CD4-positive, alpha-beta T cell treated with Interleukin-21 for 1 hour (primary cell): ENCODE results near the gene TRIM50.
"Not testable (repeated sequence)": the region's sequence is repeated elsewhere in the genome, so short reads cannot be mapped to it uniquely, and the experiment has no call there.

Experiments used
- DNase-seq: peaks from one replicate; pipeline ENCODE4 v3.0.0-alpha.2; 2020

TRIM50 gene

GRCh38 chr7:73327922-73328321 is at the start of gene TRIM50, which contains the start of gene FKBP6:
TSS of gene TRIM50 (minus strand) at chr7:73328082. CDS start at chr7:73324787, 3,295 bp downstream.
TSS of gene FKBP6 (plus strand) at chr7:73328161. CDS start at chr7:73328429, 268 bp downstream.
- DNase-seq = not testable (repeated sequence)

DNA sequence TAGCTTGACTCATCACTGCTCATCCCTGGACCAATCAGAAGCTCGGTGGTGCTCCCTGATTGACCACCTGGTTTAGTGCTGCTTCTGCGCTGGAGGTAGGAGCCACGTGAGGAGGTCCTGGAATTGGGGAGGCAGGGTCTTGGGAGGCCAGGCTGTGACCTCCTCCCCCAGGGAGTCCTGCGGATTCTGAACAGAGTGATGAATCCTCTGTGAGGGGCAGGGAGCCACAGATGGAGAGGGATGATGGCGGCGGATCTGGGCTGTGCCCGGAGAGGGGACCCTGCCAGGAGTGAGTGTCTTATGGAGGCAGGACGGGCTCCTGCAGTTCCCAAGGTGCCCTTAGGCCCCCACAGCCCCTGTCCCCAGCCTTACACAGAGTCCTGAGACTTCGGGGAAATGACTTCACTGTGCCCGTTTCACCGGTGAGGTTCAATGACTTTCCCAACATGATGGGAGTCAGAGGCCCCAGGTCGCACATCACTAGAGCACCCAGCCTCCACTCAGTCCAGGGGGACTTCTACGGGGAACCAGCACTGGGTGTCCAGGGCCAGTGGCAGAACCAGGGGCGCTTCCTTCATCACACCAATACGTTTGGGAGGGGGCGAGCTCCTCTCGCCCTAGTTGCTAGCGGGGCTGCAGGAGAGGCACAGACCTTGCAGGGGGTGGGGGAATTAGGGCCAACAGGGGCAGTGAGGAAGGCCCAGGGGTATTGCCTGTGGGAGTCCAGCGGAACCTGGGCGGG is 49.0 kb upstream of the TRIM50 start:
- no peak for DNase-seq

DNA sequence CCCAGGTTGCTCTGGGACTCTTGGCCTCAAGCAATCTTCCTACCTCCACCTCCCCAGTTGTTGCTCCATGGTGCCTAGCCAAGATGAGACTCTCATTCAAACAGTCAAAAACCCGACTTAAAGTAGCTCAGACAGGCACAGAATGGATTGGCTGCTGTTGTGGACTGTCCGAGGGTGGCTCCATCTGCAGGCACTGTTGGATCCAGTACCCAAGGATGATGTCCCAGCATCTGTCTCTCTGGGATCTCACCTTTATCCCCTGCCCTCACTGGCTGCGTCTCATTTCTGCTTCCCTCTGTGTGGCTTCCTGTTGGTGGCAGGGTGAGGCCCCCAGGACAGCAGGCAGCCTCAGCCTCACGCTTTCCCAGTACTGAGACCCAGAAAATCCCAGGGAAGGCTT is 48.4 kb upstream of the TRIM50 start:
- not testable (repeated sequence) for DNase-seq

DNA sequence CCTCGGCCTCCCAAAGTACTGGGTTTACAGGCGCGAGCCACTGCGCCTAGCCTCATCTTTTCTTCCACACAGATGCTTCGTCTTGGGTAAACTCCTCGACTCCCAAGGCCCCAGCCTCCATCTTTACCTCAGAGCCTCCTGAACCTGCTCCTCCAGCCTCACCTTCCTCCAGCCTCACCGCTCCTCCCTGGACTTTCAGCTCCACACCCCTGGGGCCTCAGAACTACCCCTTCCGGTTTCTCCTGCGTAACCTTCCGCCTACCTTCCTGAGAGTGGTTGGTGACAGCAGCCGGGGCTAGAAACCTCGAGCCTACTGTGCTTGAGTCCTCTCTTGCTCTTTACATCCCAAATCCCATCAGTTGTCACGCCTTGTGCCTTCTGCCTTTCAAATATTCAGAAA is 45.9 kb upstream of the TRIM50 start:
- no peak for DNase-seq

DNA sequence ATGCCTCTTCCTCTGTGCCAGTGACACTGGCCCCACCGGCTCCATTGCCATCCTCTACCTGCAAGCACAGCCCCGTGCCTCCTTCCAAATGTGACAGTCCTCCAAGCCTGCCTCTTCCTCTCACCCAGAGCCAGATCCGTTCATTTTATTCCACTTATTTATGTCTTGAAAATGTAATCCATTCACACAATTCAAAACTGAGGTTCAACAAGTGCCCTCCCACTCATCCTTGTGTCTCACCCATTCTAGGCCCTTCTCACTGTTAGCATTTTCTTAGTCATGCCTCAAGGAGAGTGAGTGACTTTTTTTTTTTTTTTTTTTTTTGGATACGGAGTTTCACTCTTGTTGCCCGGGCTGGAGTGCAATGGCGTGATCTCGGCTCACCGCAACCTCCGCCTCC is 41.7 kb upstream of the TRIM50 start:
- DNase-seq = no peak

DNA sequence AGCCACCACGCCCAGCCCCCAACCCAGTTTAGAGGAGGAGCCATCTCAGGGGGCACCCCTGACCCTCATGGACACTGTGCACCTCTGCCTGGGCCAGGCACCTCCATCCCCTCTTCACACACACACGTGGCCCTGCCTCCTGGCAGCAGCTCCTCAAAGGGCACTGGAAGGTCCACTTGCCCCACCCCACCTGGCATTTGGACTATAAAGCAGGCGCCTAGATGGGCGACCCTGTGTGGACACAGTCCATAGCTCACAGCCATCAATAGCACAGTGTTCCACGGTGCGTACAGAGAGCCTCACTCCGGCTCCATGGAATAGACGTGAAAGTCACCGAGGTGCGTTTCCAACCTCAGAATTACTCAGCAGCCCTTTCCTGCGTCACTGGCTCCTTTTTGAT is 41.1 kb upstream of the TRIM50 start:
- DNase-seq = no peak

DNA sequence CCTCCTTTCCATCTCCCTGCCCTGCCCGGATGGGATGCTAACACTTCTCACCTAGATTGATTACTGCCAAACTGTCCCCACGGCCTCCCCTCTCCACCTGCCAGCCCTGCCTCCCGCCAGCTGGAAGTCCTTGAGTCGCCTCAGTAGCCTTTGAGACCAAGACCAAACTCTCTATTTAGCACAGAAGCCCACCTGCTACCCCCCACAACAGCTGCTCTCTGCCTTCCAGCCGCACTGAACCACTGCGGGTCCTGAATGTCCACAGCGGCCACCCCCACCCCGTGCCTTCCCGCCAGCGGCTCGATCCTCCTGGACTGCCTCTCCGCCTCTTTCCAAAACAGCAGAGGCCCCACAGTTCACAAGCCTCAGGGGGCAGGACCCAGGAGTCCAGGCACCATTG is 39.1 kb upstream of the TRIM50 start:
- DNase-seq = no peak

GRCh38 chr7:73366127-73366526 is 38.2 kb upstream of the TRIM50 start:
- no peak for DNase-seq

DNA sequence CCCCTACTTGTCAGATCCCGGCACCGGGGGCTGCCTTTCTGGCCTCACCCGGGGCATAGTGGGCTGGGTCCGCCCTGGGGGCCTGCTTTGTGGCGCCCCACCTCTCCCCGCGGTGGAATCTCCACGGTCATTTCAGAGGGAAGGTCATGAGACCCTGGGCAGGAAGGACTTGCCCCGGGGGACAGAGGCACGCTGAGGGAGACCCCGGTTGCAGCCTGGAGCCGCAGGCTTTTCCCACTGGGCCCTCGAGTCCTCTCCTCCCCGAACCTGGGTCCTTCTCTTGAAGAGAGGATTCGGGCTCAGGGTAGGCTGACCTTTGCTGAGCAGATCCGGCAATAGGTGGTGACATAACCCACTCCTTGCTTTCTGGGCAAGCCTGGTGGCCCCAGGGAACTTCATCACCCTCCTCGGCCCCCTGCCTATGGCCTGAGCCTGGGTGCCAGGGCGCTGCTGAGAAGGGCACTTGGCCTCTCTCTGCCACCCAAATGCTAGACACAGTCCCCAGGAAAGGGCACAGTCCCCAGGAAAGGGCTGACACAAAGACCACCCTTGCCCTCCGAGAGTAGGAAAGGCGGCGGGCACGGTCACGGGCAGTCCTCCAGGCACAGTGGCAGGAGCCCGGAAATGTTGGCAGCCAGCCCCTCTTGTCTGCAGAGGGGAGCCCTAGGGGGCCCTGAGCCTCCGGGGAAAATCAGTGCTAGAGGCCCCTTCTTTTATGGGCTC is 36.3 kb upstream of the TRIM50 start:
- DNase-seq = no peak

- DNase-seq = no peak
Measured at GRCh38 chr7:73363225-73364005, 35.5 kb upstream of the TRIM50 start.

GRCh38 chr7:73360590-73360989 is 32.7 kb upstream of the TRIM50 start:
- not testable (repeated sequence) for DNase-seq

- no peak for DNase-seq
Measured at GRCh38 chr7:73359746-73360375, 32.0 kb upstream of the TRIM50 start.

DNA sequence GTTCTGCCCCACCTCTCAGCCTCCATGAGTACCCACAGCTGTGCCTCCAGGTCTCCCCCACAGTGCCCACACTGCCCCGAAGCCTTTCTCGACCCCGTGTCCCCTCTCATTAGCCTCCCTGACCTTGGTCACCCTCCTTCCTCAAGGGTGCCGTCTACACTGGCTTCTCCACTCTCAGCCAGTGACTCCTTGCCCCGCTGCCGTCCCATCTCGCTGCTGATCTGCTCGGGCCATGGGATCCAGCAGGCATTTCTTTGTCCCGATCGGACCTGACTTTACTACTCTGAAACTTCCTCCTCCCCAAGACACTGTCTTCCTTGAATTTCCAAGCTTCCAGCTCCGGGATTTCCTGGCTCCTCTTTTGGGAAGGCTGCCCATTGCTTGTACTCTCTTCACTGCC is 31.4 kb upstream of the TRIM50 start:
- no peak for DNase-seq

- no peak for DNase-seq
Measured at GRCh38 chr7:73358590-73359275, 30.9 kb upstream of the TRIM50 start.

DNA sequence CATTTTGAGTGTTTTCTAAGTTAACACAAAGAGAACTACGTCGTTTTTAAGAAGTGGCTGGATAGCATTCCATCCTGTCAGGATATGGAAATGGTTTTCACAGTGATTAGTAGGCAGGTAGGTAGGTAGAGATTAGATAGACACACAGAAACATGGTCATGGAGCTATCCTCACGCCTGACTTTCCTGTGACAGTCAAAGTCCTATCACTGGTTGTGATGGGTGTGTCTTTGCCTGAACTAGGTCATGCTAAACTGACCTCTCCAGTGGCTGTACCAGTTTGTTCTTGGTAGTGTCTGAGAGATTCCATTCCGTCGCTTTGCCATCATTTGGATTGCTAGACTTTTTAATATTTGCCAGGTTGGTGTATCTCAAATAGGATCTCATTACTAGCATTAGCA is 28.3 kb upstream of the TRIM50 start:
- DNase-seq = no peak

GRCh38 chr7:73354821-73355220 is 26.9 kb upstream of the TRIM50 start:
- no peak for DNase-seq

DNA sequence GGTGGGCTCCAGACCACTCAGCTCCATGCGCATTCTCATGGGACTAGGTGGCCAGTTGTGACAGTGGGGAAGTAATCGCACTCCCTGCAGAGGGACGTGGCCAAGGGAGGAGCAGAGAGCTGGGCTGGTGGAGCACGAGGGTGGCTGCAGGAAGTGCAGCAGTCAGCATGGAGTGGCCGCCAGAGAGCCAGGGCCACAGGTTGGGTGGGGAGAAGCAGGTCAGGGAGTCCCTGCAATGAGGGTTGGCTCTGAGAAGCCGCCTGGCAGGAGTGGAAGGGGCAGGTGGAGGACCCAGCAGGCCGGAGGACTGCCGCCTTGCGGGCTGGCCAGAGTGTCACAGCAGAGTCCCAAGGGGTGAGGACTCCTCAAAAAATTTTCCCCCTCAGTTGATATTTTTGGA is 26.3 kb upstream of the TRIM50 start:
- DNase-seq = no peak

GRCh38 chr7:73353243-73353642 is 25.4 kb upstream of the TRIM50 start:
- no peak for DNase-seq

GRCh38 chr7:73352784-73353183 is 24.9 kb upstream of the TRIM50 start:
- DNase-seq = no peak

- DNase-seq = no peak
Measured at GRCh38 chr7:73351447-73352167, 23.7 kb upstream of the TRIM50 start.

- no peak for DNase-seq
Measured at GRCh38 chr7:73350306-73351068, 22.6 kb upstream of the TRIM50 start.
